Epithelial cell of esophagus (primary cell): ENCODE data around the gene CDC14A.

Source experiments
- DNase-seq: peaks from one replicate; pipeline ENCODE4 v3.0.0; 2010; ENCODE audit warnings: low read depth
- H3K4me3 ChIP-seq: 2 replicates; pipeline ENCODE4 v1.5.1; 2011; ENCODE audit warnings: mild to moderate bottlenecking, low read length, control low read depth
- CTCF ChIP-seq: IDR thresholded peaks from 2 replicates; pipeline ENCODE4 v1.5.1; 2011; ENCODE audit warnings: low read depth, mild to moderate bottlenecking, low read length, control low read depth, inconsistent platforms; ENCODE audit not compliant: insufficient read depth; ENCODE audit errors: missing control alignments

The CDC14A gene

GRCh38 chr1:100530880-100531487 lies 178.7 kb downstream of the CDC14A start:
- no peak for TF ChIP-seq CTCF
- DNase-seq, result peak; percentile 13

GRCh38 chr1:100532645-100533044 lies 180.3 kb downstream of the CDC14A start:
- DNase-seq, result no peak
- H3K4me3 ChIP-seq, result no peak overlapping the region
- TF ChIP-seq CTCF, result no peak

More at GRCh38 chr1:100530880-100531487, 178.7 kb downstream of the CDC14A start:
- no peak overlapping the region for H3K4me3 ChIP-seq

- no peak for TF ChIP-seq CTCF
Measured at GRCh38 chr1:100535264-100535663, 183.0 kb downstream of the CDC14A start.

GRCh38 chr1:100536031-100536430 lies 183.7 kb downstream of the CDC14A start:
- DNase-seq, result no peak

More at GRCh38 chr1:100535264-100535663, 183.0 kb downstream of the CDC14A start:
- H3K4me3 ChIP-seq, result no peak overlapping the region
- DNase-seq, result no peak

GRCh38 chr1:100538913-100539835 lies 186.9 kb downstream of the CDC14A start:
- no peak for TF ChIP-seq CTCF
- no peak overlapping the region for H3K4me3 ChIP-seq
- peak; percentile 42 for DNase-seq

More at GRCh38 chr1:100536031-100536430, 183.7 kb downstream of the CDC14A start:
- no peak overlapping the region for H3K4me3 ChIP-seq
- TF ChIP-seq CTCF, result no peak

GRCh38 chr1:100539836-100540536 lies 187.7 kb downstream of the CDC14A start:
- TF ChIP-seq CTCF, result no peak
- H3K4me3 ChIP-seq, result no peak overlapping the region
- peak; percentile 22 for DNase-seq
